ENCODE measurements around the gene EHMT1. TPM values are rescaled to one million over a fixed set of nuclear protein-coding genes. Genes with fewer than 3 reads are reported as not detected.

The EHMT1 gene
- total RNA-seq, 1 donor from 2014 or later = 64.5 TPM

- Histone ChIP-seq H3K9me3 (ENCODE audit: insufficient read depth, low read depth, low read length) (no peaks in the 10 kb centered on the region), H3K4me3 (ENCODE audit: insufficient read depth, low read depth, low read length) (no peak overlapping the region), H3K4me1 (ENCODE audit: insufficient read depth, low read length) (no peaks in the 10 kb centered on the region), H3K36me3 (ENCODE audit: insufficient read depth, low read length) (peaks cover 3% of the 10 kb centered on the region), H3K27me3 (ENCODE audit: insufficient read depth, low read length) (no peaks in the 10 kb centered on the region), H3K27ac (ENCODE audit: low read depth, low read length) (no peak overlapping the region), H3K4me2 (ENCODE audit: low read length) (no peak overlapping the region), H3K79me2 (ENCODE audit: insufficient read depth, low read length) (peaks cover 32% of the 10 kb centered on the region), H3K9ac (ENCODE audit: low read length) (no peak overlapping the region), H4K20me1 (ENCODE audit: insufficient read depth, low read length) (peaks cover 35% of the 10 kb centered on the region), H2AFZ (ENCODE audit: low read depth, low read length) (no peak overlapping the region)
- Mint-ChIP-seq H3K27me3 (ENCODE audit: low read depth, unreplicated experiment) (no peaks in the 10 kb centered on the region), H3K9me3 (ENCODE audit: unreplicated experiment) (peaks cover 2% of the 10 kb centered on the region), H3K36me3 (ENCODE audit: low read depth, unreplicated experiment) (peaks cover 41% of the 10 kb centered on the region), H3K4me3 (ENCODE audit: unreplicated experiment) (no peak overlapping the region), H3K4me1 (ENCODE audit: low read depth, unreplicated experiment) (peaks cover 3% of the 10 kb centered on the region), H3K27ac (ENCODE audit: unreplicated experiment) (no peak overlapping the region)
- FAIRE-seq (no peak), DNase-seq (ENCODE audit: low read depth) (no peak)
- no peak for TF ChIP-seq EZH2 (IDR thresholded peaks at IDR 0.05; ENCODE audit: insufficient read depth, low read length)
- TF ChIP-seq CTCF (IDR thresholded peaks at IDR 0.05; ENCODE audit: insufficient read depth, low read depth, low read length) = no peak
Observed at GRCh38 chr9:137716694-137717287, 98.0 kb downstream of the EHMT1 start.

GRCh38 chr9:137717776-137718327 is 99.0 kb downstream of the EHMT1 start:
- Histone ChIP-seq H2AFZ (ENCODE audit: low read depth, low read length) (no peak overlapping the region), H4K20me1 (ENCODE audit: insufficient read depth, low read length) (peaks cover 36% of the 10 kb centered on the region), H3K9me3 (ENCODE audit: insufficient read depth, low read depth, low read length) (no peaks in the 10 kb centered on the region), H3K9ac (ENCODE audit: low read length) (no peak overlapping the region), H3K27me3 (ENCODE audit: insufficient read depth, low read length) (no peaks in the 10 kb centered on the region), H3K36me3 (ENCODE audit: insufficient read depth, low read length) (peaks cover 3% of the 10 kb centered on the region), H3K4me2 (ENCODE audit: low read length) (no peak overlapping the region), H3K4me1 (ENCODE audit: insufficient read depth, low read length) (no peaks in the 10 kb centered on the region), H3K4me3 (ENCODE audit: insufficient read depth, low read depth, low read length) (no peak overlapping the region), H3K79me2 (ENCODE audit: insufficient read depth, low read length) (peaks cover 40% of the 10 kb centered on the region), H3K27ac (ENCODE audit: low read depth, low read length) (no peak overlapping the region)
- Mint-ChIP-seq H3K9me3 (ENCODE audit: unreplicated experiment) (peaks cover 2% of the 10 kb centered on the region), H3K27ac (ENCODE audit: unreplicated experiment) (no peak overlapping the region), H3K4me1 (ENCODE audit: low read depth, unreplicated experiment) (peaks cover 8% of the 10 kb centered on the region), H3K36me3 (ENCODE audit: low read depth, unreplicated experiment) (peaks cover 36% of the 10 kb centered on the region), H3K27me3 (ENCODE audit: low read depth, unreplicated experiment) (no peaks in the 10 kb centered on the region), H3K4me3 (ENCODE audit: unreplicated experiment) (no peak overlapping the region)
- TF ChIP-seq CTCF (IDR thresholded peaks at IDR 0.05; ENCODE audit: insufficient read depth, low read depth, low read length) (no peak), EZH2 (IDR thresholded peaks at IDR 0.05; ENCODE audit: insufficient read depth, low read length) (no peak)
- DNase-seq (ENCODE audit: low read depth) = no peak
- no peak for FAIRE-seq

- Mint-ChIP-seq H3K4me3 (ENCODE audit: unreplicated experiment) (no peak overlapping the region), H3K27me3 (ENCODE audit: low read depth, unreplicated experiment) (no peaks in the 10 kb centered on the region), H3K4me1 (ENCODE audit: low read depth, unreplicated experiment) (peaks cover 15% of the 10 kb centered on the region), H3K36me3 (ENCODE audit: low read depth, unreplicated experiment) (peaks cover 32% of the 10 kb centered on the region), H3K27ac (ENCODE audit: unreplicated experiment) (no peak overlapping the region), H3K9me3 (ENCODE audit: unreplicated experiment) (peaks cover 2% of the 10 kb centered on the region)
- Histone ChIP-seq H3K4me2 (ENCODE audit: low read length) (no peak overlapping the region), H3K27ac (ENCODE audit: low read depth, low read length) (no peak overlapping the region), H3K27me3 (ENCODE audit: insufficient read depth, low read length) (no peaks in the 10 kb centered on the region), H3K4me3 (ENCODE audit: insufficient read depth, low read depth, low read length) (no peak overlapping the region), H3K79me2 (ENCODE audit: insufficient read depth, low read length) (peaks cover 47% of the 10 kb centered on the region), H3K9me3 (ENCODE audit: insufficient read depth, low read depth, low read length) (no peaks in the 10 kb centered on the region), H3K9ac (ENCODE audit: low read length) (no peak overlapping the region), H3K4me1 (ENCODE audit: insufficient read depth, low read length) (peaks cover 4% of the 10 kb centered on the region), H4K20me1 (ENCODE audit: insufficient read depth, low read length) (peaks cover 42% of the 10 kb centered on the region), H2AFZ (ENCODE audit: low read depth, low read length) (no peak overlapping the region), H3K36me3 (ENCODE audit: insufficient read depth, low read length) (peaks cover 3% of the 10 kb centered on the region)
- DNase-seq (ENCODE audit: low read depth) (no peak), FAIRE-seq (no peak)
- TF ChIP-seq EZH2 (IDR thresholded peaks at IDR 0.05; ENCODE audit: insufficient read depth, low read length) = no peak
- no peak for TF ChIP-seq CTCF (IDR thresholded peaks at IDR 0.05; ENCODE audit: insufficient read depth, low read depth, low read length)
Observed at GRCh38 chr9:137719194-137719593, 100.4 kb downstream of the EHMT1 start.

Measured in astrocyte (in vitro differentiated cells and primary cell).